GM19240 (cell line): ENCODE results near the gene HNRNPA1.
"Not testable (repeated sequence)": the region's sequence is repeated elsewhere in the genome, so short reads cannot be mapped to it uniquely, and the experiment has no call there.

ENCODE experiments used
- DNase-seq: peaks from one replicate; pipeline ENCODE4 v3.0.0; 2011; ENCODE audit warnings: low spot score; ENCODE audit not compliant: insufficient read length

The HNRNPA1 gene

DNA sequence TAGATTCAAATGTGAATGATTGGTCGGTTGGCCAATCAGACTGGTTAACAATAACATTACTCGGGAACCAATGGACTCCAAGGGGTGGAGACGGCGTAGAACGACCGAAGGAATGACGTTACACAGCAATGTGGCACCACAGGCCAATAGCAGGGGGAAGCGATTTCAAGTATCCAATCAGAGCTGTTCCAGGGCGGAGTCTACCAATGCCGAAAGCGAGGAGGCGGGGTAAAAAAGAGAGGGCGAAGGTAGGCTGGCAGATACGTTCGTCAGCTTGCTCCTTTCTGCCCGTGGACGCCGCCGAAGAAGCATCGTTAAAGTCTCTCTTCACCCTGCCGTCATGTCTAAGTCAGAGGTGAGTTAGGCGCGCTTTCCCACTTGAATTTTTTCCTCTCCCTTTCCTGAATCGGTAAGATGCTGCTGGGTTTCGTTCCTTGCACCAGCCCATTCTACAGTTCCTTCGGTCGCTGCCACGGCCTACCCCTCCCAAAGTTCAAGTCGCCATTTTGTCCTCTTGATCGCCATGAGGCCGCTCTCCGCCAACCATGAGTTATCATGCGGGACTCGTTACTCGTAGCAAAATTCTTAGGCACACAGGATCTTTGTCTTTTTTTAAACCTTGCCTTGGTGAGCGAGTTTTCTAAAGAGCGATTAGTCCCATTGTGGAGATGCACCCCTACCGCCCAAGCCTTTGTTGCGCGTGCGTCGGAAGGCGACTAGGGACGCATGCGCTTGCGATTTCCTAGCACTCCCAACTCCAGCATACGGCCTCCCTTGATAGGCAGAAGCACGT lies at the start of gene HNRNPA1:
TSS of gene HNRNPA1 (plus strand) at position 259 of the 793 bp plus-strand sequence. CDS start at position 341, 82 bp downstream.
- peak; percentile 83 for DNase-seq

GRCh38 chr12:54231269-54231668 lies 49.3 kb upstream of the HNRNPA1 start:
- not testable (repeated sequence) for DNase-seq

- DNase-seq, result no peak
These were observed 47.7 kb upstream of the HNRNPA1 start for GRCh38 chr12:54232790-54233189.

DNA sequence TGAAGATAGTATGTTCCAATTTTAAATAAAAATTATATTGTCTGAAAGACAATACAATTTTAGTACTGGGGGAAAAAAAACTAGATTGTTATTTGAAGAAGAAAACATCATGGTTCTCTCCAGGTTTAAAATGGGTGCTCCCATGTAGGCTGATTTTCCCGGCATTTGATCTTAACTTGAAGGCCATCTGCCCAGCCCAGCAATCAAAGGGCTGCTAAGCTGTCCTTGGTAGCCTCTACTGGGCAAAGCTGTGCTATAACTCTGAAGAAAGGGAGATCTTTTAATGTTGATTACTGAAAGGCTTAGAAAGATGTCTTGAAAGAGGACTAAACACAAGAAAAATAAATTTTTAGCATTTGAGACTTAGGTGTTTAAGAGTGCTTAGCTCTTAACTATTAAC lies 42.0 kb upstream of the HNRNPA1 start:
- DNase-seq, result no peak

- no peak for DNase-seq
These were observed 40.9 kb upstream of the HNRNPA1 start for GRCh38 chr12:54239620-54240019.

GRCh38 chr12:54240129-54240528 lies 40.4 kb upstream of the HNRNPA1 start:
- DNase-seq, result no peak

- no peak for DNase-seq
These were observed 39.4 kb upstream of the HNRNPA1 start for GRCh38 chr12:54240971-54241588.

DNA sequence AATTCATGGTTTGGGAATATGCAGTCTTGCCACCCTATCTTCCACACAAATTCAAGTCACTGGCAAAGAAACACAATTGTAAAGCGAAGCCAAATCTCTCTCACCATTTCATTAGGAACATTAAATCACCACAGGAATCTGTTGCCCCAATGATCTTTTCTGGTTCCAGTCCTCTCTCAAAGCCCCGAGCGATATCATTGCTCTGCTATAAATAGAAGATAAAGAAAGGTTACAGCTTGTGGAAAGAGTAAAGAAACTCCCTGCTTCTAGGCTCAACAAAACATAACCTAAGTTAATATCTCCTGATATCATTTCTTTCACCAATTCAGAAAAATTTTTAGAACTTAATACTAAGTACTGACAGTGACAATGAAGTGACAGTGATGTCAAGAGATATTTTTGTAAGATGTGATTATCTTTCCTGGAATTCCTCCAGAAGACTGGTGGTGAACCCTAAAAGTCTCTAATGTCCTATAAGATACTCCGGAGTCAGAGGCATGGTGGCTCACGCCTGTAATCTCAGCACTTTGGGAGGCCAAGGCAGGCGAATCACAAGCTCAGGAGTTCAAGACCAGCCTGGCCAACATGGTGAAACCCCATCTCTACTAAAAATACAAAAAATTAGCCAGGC lies 34.4 kb upstream of the HNRNPA1 start:
- no peak for DNase-seq

DNA sequence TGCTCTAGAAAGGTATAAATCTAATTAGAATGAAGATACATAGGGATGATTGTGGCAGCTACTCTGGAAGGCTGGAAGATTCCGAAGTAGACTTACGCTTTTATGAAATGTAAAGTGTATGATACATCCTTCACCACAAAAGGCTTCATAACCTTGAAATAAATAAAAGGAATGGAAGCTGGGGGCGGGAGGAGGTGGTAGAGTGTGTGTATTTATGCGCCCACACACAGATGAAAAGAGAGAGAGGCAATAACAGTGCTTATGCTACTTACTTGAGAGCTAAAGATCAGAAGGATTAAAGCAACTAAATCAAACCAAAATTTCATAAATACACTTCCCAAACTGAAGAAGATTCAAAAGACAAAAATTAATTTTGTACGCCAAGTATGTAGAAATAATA lies 31.0 kb upstream of the HNRNPA1 start:
- no peak for DNase-seq

GRCh38 chr12:54251667-54252284 lies 28.8 kb upstream of the HNRNPA1 start:
- peak; percentile 23 for DNase-seq

GRCh38 chr12:54253240-54253639 lies 27.3 kb upstream of the HNRNPA1 start:
- DNase-seq, result no peak

- no peak for DNase-seq
These were observed 23.2 kb upstream of the HNRNPA1 start for GRCh38 chr12:54257332-54257731.

GRCh38 chr12:54258201-54258681 lies 22.3 kb upstream of the HNRNPA1 start:
- no peak for DNase-seq

- peak; percentile 59 for DNase-seq
These were observed 21.1 kb upstream of the HNRNPA1 start for GRCh38 chr12:54259194-54260011.

GRCh38 chr12:54261815-54262402 lies 18.6 kb upstream of the HNRNPA1 start:
- no peak for DNase-seq

- no peak for DNase-seq
These were observed 18.1 kb upstream of the HNRNPA1 start for GRCh38 chr12:54262403-54262925.

GRCh38 chr12:54265364-54265812 lies 15.1 kb upstream of the HNRNPA1 start:
- DNase-seq, result no peak

DNA sequence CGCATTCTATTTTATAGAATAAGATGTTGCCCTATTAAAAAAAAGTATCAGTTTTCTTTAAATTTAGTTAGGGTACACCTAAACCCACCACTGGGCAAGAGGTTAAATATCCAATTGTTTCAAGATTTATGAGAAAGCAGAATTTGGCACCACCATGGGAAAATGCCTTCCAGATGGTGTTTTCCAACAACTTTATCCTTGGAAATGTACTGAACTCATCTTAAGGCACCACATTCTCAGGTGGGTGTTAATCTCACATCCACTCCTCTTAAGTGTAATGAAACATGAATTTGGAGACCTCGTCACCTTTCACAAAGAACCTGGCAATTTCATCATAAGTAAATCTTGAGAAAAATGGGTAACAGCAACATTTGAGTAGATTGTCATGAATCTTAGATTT lies 13.7 kb upstream of the HNRNPA1 start:
- no peak for DNase-seq

DNA sequence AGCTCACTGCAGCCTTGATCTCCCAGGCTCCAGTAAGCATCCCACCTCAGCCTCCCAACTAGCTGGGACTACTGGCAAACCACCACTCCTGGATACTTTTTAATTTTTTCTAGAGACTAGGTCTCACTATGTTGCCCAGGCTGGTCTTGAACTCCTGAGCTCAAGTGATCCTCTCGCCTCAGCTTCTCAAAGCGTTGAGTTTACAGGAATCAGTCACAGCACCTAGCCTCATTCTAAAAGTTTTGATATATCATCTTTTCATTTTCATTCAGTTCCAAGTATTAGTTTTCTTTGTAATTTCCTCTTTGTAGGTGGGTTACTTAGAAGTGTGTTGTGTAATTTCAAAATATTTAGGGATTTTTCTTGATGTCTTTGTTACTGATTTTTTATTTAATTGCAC lies 10.2 kb upstream of the HNRNPA1 start:
- no peak for DNase-seq

GRCh38 chr12:54272214-54272613 lies 8.3 kb upstream of the HNRNPA1 start:
- DNase-seq, result no peak
